ENCODE measurements around the gene PNPLA6. TPM values are rescaled to one million over a fixed set of nuclear protein-coding genes. Genes with fewer than 3 reads are reported as not detected.
A peak's percentile ranks its signal among the peaks of the same experiment; 100 is the strongest.

Gene PNPLA6
- total RNA-seq, 4 donors from 2014 or later = 54.9 to 111 (median 75.2) TPM

GRCh38 chr19:7506385-7507328, 28.9 kb upstream of the PNPLA6 start:
- H3K9me3 ChIP-seq = no peaks in the 10 kb centered on the region
- TF ChIP-seq POLR2AphosphoS5 (IDR thresholded peaks at IDR 0.05) (no peak), EP300 (IDR thresholded peaks at IDR 0.05) (no peak), POLR2A (IDR thresholded peaks at IDR 0.05) (no peak), CTCF (IDR thresholded peaks at IDR 0.05) (no peak)
- peak; percentile 83 for ATAC-seq
- no peaks in the 10 kb centered on the region for H3K36me3 ChIP-seq
- 16 to 25% methylated on average over 9 to 10 of the region's 20 CpGs for WGBS, 2 donors (ENCODE audit: low coverage in 1 of 2)
- H3K27me3 ChIP-seq = peaks cover 45% of the 10 kb centered on the region
- H3K4me3 ChIP-seq = peak overlapping the region in 1 of 2 donors; percentile 14
- H3K27ac ChIP-seq = peak overlapping the region in 2 of 4 donors; percentile 10 to 33
- peaks cover 0 to 23% (median 7%) of the 10 kb centered on the region in 3 donors for H3K4me1 ChIP-seq

GRCh38 chr19:7507884-7508283, 27.6 kb upstream of the PNPLA6 start:
- H3K4me1 ChIP-seq = peaks cover 0 to 23% (median 7%) of the 10 kb centered on the region in 3 donors
- peaks cover 32% of the 10 kb centered on the region for H3K27me3 ChIP-seq
- no peak overlapping the region for H3K4me3 ChIP-seq
- no peak overlapping the region for H3K27ac ChIP-seq
- H3K36me3 ChIP-seq = no peaks in the 10 kb centered on the region
- peak; percentile 69 for ATAC-seq
- no peak for TF ChIP-seq POLR2A (IDR thresholded peaks at IDR 0.05)
- no peak for TF ChIP-seq EP300 (IDR thresholded peaks at IDR 0.05)
- no peak for TF ChIP-seq POLR2AphosphoS5 (IDR thresholded peaks at IDR 0.05)
- TF ChIP-seq CTCF (IDR thresholded peaks at IDR 0.05) = no peak
- WGBS, 2 donors (ENCODE audit: low coverage in 1 of 2) = 36% methylated on average over 7 of the region's 11 CpGs; no CpG with 5 or more reads in 1 of the 2 donors
- H3K9me3 ChIP-seq = no peaks in the 10 kb centered on the region

- Histone ChIP-seq H3K9me3 (no peaks in the 10 kb centered on the region), H3K27ac (no peak overlapping the region), H3K4me1 (peaks cover 0 to 30% (median 7%) of the 10 kb centered on the region in 3 donors), H3K4me3 (no peak overlapping the region), H3K36me3 (no peaks in the 10 kb centered on the region), H3K27me3 (peaks cover 15% of the 10 kb centered on the region)
- WGBS, 2 donors (ENCODE audit: low coverage in 1 of 2) = 19 to 20% methylated on average over 1 to 3 of the region's 3 CpGs
- ATAC-seq = no peak
- no peak for TF ChIP-seq POLR2A (IDR thresholded peaks at IDR 0.05)
Observed at GRCh38 chr19:7509625-7510024, 25.9 kb upstream of the PNPLA6 start.

DNA sequence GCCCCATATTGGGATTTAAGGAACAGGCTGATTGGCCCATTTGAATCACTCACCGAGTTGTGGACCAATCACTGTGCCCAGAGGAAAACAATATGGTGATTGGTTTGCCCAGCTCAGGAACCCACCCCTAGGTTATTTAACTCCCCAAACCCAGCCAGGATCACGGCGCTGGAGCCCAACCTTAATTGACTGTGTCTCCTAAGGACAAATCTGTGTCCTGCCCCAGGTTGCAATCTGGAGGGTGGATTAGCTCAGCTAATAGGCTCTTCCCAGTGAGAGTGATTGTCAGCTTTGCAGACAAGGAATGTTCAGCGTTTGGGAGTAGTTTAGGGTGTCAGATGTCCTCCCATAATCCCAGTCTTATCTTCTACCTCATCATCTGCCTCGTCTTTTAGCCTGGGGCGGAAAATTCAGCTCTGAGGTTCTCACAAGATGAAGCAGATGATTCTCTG, 23.1 kb upstream of the PNPLA6 start:
- no peak overlapping the region for H3K27ac ChIP-seq
- no peak overlapping the region for H3K4me3 ChIP-seq
- no peaks in the 10 kb centered on the region for H3K27me3 ChIP-seq
- H3K4me1 ChIP-seq = peaks cover 0 to 36% (median 10%) of the 10 kb centered on the region in 3 donors
- no peaks in the 10 kb centered on the region for H3K36me3 ChIP-seq
- no peaks in the 10 kb centered on the region for H3K9me3 ChIP-seq
- TF ChIP-seq POLR2AphosphoS5 (IDR thresholded peaks at IDR 0.05) = no peak
- no peak for TF ChIP-seq CTCF (IDR thresholded peaks at IDR 0.05)
- no peak for TF ChIP-seq POLR2A (IDR thresholded peaks at IDR 0.05)
- no peak for TF ChIP-seq EP300 (IDR thresholded peaks at IDR 0.05)
- ATAC-seq = no peak
- 52 to 86% methylated on average over 4 of the region's 6 CpGs for WGBS, 2 donors (ENCODE audit: low coverage in 1 of 2)

DNA sequence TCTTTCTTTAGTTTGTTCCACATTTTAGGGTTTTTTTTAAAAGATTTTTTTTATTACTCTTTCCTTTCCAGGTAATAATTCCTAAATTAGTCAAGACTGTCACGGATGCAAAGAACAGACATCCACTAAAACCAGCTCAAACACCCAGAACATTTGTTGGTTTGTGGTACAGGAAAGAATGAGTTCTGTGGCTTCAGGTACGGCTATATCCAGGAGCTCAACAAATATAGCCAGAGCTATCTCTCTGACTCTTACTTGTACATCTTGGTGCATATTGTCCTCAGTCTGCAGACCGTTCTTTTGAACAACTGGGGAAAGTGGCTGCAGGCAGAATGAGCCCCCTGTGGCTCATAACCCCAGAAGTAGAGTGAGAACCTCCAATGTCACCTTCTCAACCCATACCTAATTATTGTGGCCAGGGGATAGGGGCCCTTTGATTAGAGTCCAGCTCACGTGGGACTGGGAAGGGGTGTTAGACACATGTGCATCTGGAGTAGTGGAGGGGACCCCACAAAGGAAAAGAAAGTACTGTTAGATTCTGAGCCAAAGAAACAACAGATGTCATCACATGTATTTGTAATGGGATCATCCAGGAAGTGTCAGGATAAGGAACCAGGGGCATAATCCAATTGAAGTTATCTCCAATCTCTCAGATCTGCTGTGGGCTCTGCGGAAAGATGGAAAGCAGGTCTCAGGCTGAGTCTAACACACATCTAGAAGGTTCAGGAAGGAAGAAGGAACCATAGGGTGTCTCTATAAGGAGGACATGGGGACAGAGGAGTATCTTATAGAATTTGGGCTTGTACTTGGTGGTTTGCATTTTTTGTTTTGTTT, 21.5 kb upstream of the PNPLA6 start:
- peak overlapping the region; percentile 93 to 99 (median 96) for H3K27ac ChIP-seq
- no peak overlapping the region for H3K4me3 ChIP-seq
- WGBS, 2 donors (ENCODE audit: low coverage in 1 of 2) = 90 to 94% methylated on average over 3 to 4 of the region's 5 CpGs
- ATAC-seq = no peak
- TF ChIP-seq CTCF (IDR thresholded peaks at IDR 0.05) = no peak
- no peak for TF ChIP-seq EP300 (IDR thresholded peaks at IDR 0.05)
- TF ChIP-seq POLR2AphosphoS5 (IDR thresholded peaks at IDR 0.05) = no peak
- TF ChIP-seq POLR2A (IDR thresholded peaks at IDR 0.05) = no peak
- no peaks in the 10 kb centered on the region for H3K9me3 ChIP-seq
- H3K27me3 ChIP-seq = no peaks in the 10 kb centered on the region
- H3K4me1 ChIP-seq = peaks cover 0 to 38% (median 11%) of the 10 kb centered on the region in 3 donors
- H3K36me3 ChIP-seq = peaks cover 0 to 9% of the 10 kb centered on the region in 2 donors
